ENCODE data around the gene SYT17. TPM values are rescaled to one million over a fixed set of nuclear protein-coding genes. Genes with fewer than 3 reads are reported as not detected.

The SYT17 gene
- total RNA-seq, 2 experiments from 2014 or later: not detected

- DNase-seq: no peak
- H3K36me3 Mint-ChIP-seq: no peaks in the 10 kb centered on the region
- H3K27ac Mint-ChIP-seq: no peak overlapping the region
- peaks cover 3% of the 10 kb centered on the region for H3K9me3 Mint-ChIP-seq (ENCODE audit: low read depth)
- no peak for ATAC-seq
- H3K4me1 Mint-ChIP-seq: no peaks in the 10 kb centered on the region
- peaks cover 31% of the 10 kb centered on the region for H3K27me3 Mint-ChIP-seq
- CTCF ChIA-PET: no interaction called here
- H3K4me3 Mint-ChIP-seq: no peak overlapping the region
These were observed 23.0 kb upstream of the SYT17 start for GRCh38 chr16:19145010-19145409.

- peaks cover 3% of the 10 kb centered on the region for H3K9me3 Mint-ChIP-seq (ENCODE audit: low read depth)
- no peaks in the 10 kb centered on the region for H3K36me3 Mint-ChIP-seq
- no peak for ATAC-seq
- H3K4me3 Mint-ChIP-seq: no peak overlapping the region
- no peaks in the 10 kb centered on the region for H3K4me1 Mint-ChIP-seq
- H3K27ac Mint-ChIP-seq: no peak overlapping the region
- CTCF ChIA-PET: interaction anchor here (0.7 to 1.2 kb wide), 2 partner anchors 22 to 61 kb away, joined by 3 read pairs; no protein-coding TSS in a partner anchor
- DNase-seq: no peak
- H3K27me3 Mint-ChIP-seq: peaks cover 25% of the 10 kb centered on the region
These were observed 20.9 kb upstream of the SYT17 start for GRCh38 chr16:19147126-19147525.

- DNase-seq: no peak
- peaks cover 3% of the 10 kb centered on the region for H3K9me3 Mint-ChIP-seq (ENCODE audit: low read depth)
- no peak overlapping the region for H3K4me3 Mint-ChIP-seq
- CTCF ChIA-PET: interaction anchor here (0.7 to 1.2 kb wide), 2 partner anchors 21 to 62 kb away, joined by 3 read pairs; no protein-coding TSS in a partner anchor
- H3K4me1 Mint-ChIP-seq: no peaks in the 10 kb centered on the region
- no peaks in the 10 kb centered on the region for H3K36me3 Mint-ChIP-seq
- no peak overlapping the region for H3K27ac Mint-ChIP-seq
- H3K27me3 Mint-ChIP-seq: peaks cover 27% of the 10 kb centered on the region
- no peak for ATAC-seq
These were observed 20.4 kb upstream of the SYT17 start for GRCh38 chr16:19147627-19148026.

GRCh38 chr16:19148189-19148588 is 19.9 kb upstream of the SYT17 start:
- Mint-ChIP-seq H3K27ac (no peak overlapping the region), H3K4me1 (no peaks in the 10 kb centered on the region), H3K36me3 (no peaks in the 10 kb centered on the region), H3K9me3 (ENCODE audit: low read depth) (peaks cover 3% of the 10 kb centered on the region), H3K4me3 (no peak overlapping the region), H3K27me3 (peaks cover 27% of the 10 kb centered on the region)
- CTCF ChIA-PET: no interaction called here
- DNase-seq (no peak), ATAC-seq (no peak)

GRCh38 chr16:19151310-19151709 is 16.7 kb upstream of the SYT17 start:
- H3K4me1 Mint-ChIP-seq: no peaks in the 10 kb centered on the region
- no peak overlapping the region for H3K27ac Mint-ChIP-seq
- ATAC-seq (no peak), DNase-seq (no peak)
- H3K4me3 Mint-ChIP-seq: no peak overlapping the region
- H3K36me3 Mint-ChIP-seq: no peaks in the 10 kb centered on the region
- peaks cover 22% of the 10 kb centered on the region for H3K27me3 Mint-ChIP-seq
- H3K9me3 Mint-ChIP-seq (ENCODE audit: low read depth): peaks cover 3% of the 10 kb centered on the region
- CTCF ChIA-PET: interaction anchor here (1.3 kb wide), 1 partner anchor 15 kb away, joined by 3 read pairs; no protein-coding TSS in a partner anchor

- no peak overlapping the region for H3K4me3 Mint-ChIP-seq
- no peaks in the 10 kb centered on the region for H3K4me1 Mint-ChIP-seq
- H3K9me3 Mint-ChIP-seq (ENCODE audit: low read depth): peaks cover 3% of the 10 kb centered on the region
- no peaks in the 10 kb centered on the region for H3K36me3 Mint-ChIP-seq
- DNase-seq (no peak), ATAC-seq (no peak)
- H3K27ac Mint-ChIP-seq: no peak overlapping the region
- H3K27me3 Mint-ChIP-seq: peaks cover 27% of the 10 kb centered on the region
- CTCF ChIA-PET: interaction anchor here (1.3 kb wide), 1 partner anchor 16 kb away, joined by 3 read pairs; no protein-coding TSS in a partner anchor
These were observed 16.0 kb upstream of the SYT17 start for GRCh38 chr16:19152042-19152441.

- Mint-ChIP-seq H3K9me3 (ENCODE audit: low read depth) (no peaks in the 10 kb centered on the region), H3K4me1 (no peaks in the 10 kb centered on the region), H3K4me3 (no peak overlapping the region), H3K27ac (no peak overlapping the region), H3K36me3 (no peaks in the 10 kb centered on the region), H3K27me3 (peaks cover 22% of the 10 kb centered on the region)
- no peak for ATAC-seq
- no peak for DNase-seq
- CTCF ChIA-PET: no interaction called here
These were observed 14.2 kb upstream of the SYT17 start for GRCh38 chr16:19153876-19154275.

GRCh38 chr16:19162085-19162484 is 6.0 kb upstream of the SYT17 start:
- CTCF ChIA-PET: no interaction called here
- H3K4me3 Mint-ChIP-seq: no peak overlapping the region
- ATAC-seq: no peak

GRCh38 chr16:19163215-19163614 is 4.8 kb upstream of the SYT17 start:
- no peaks in the 10 kb centered on the region for H3K36me3 Mint-ChIP-seq
- H3K27me3 Mint-ChIP-seq: peaks cover 19% of the 10 kb centered on the region
- CTCF ChIA-PET: no interaction called here
- ATAC-seq (no peak), DNase-seq (no peak)
- H3K27ac Mint-ChIP-seq: no peak overlapping the region
- no peaks in the 10 kb centered on the region for H3K4me1 Mint-ChIP-seq
- H3K4me3 Mint-ChIP-seq: no peak overlapping the region
- peaks cover 4% of the 10 kb centered on the region for H3K9me3 Mint-ChIP-seq (ENCODE audit: low read depth)

More at GRCh38 chr16:19162085-19162484, 6.0 kb upstream of the SYT17 start:
- Mint-ChIP-seq H3K27me3 (peaks cover 15% of the 10 kb centered on the region), H3K27ac (no peak overlapping the region), H3K4me1 (no peaks in the 10 kb centered on the region), H3K9me3 (ENCODE audit: low read depth) (peaks cover 4% of the 10 kb centered on the region), H3K36me3 (no peaks in the 10 kb centered on the region)
- DNase-seq: no peak

- Mint-ChIP-seq H3K9me3 (ENCODE audit: low read depth) (peaks cover 4% of the 10 kb centered on the region), H3K4me1 (no peaks in the 10 kb centered on the region), H3K27me3 (peaks cover 20% of the 10 kb centered on the region), H3K27ac (no peak overlapping the region), H3K4me3 (no peak overlapping the region), H3K36me3 (no peaks in the 10 kb centered on the region)
- ATAC-seq (no peak), DNase-seq (no peak)
- CTCF ChIA-PET: no interaction called here
These were observed 3.8 kb upstream of the SYT17 start for GRCh38 chr16:19164285-19164684.

- H3K4me3 Mint-ChIP-seq: no peak overlapping the region
- CTCF ChIA-PET: no interaction called here
- H3K27me3 Mint-ChIP-seq: peaks cover 28% of the 10 kb centered on the region
- no peaks in the 10 kb centered on the region for H3K36me3 Mint-ChIP-seq
- DNase-seq (no peak), ATAC-seq (no peak)
- H3K9me3 Mint-ChIP-seq (ENCODE audit: low read depth): peaks cover 4% of the 10 kb centered on the region
- peaks cover 3% of the 10 kb centered on the region for H3K4me1 Mint-ChIP-seq
- no peak overlapping the region for H3K27ac Mint-ChIP-seq
These were observed 2.9 kb upstream of the SYT17 start for GRCh38 chr16:19165101-19165500.

GRCh38 chr16:19166500-19166899 is 1.5 kb upstream of the SYT17 start:
- CTCF ChIA-PET: interaction anchor here (1.0 kb wide), 1 partner anchor 9 kb away, joined by 3 read pairs; no protein-coding TSS in a partner anchor
- H3K4me1 Mint-ChIP-seq: peaks cover 3% of the 10 kb centered on the region
- no peaks in the 10 kb centered on the region for H3K36me3 Mint-ChIP-seq

GRCh38 chr16:19168371-19169081 is 486 bp downstream of the SYT17 start:
- peaks cover 39% of the 10 kb centered on the region for H3K27me3 Mint-ChIP-seq
- no peaks in the 10 kb centered on the region for H3K9me3 Mint-ChIP-seq (ENCODE audit: low read depth)
- ATAC-seq (no peak), DNase-seq (no peak)
- no peak overlapping the region for H3K4me3 Mint-ChIP-seq
- H3K36me3 Mint-ChIP-seq: no peaks in the 10 kb centered on the region
- peaks cover 3% of the 10 kb centered on the region for H3K4me1 Mint-ChIP-seq
- CTCF ChIA-PET: interaction anchor here (0.6 to 1.5 kb wide), 2 partner anchors 11 to 21 kb away, joined by 3 to 8 read pairs; no protein-coding TSS in a partner anchor
- no peak overlapping the region for H3K27ac Mint-ChIP-seq

More at GRCh38 chr16:19166500-19166899, 1.5 kb upstream of the SYT17 start:
- no peak overlapping the region for H3K4me3 Mint-ChIP-seq
- no peak overlapping the region for H3K27ac Mint-ChIP-seq
- DNase-seq: no peak
- H3K9me3 Mint-ChIP-seq (ENCODE audit: low read depth): peaks cover 4% of the 10 kb centered on the region
- ATAC-seq: no peak
- peaks cover 38% of the 10 kb centered on the region for H3K27me3 Mint-ChIP-seq

- DNase-seq: no peak
- ATAC-seq: no peak
- Mint-ChIP-seq H3K27ac (no peak overlapping the region), H3K27me3 (peaks cover 42% of the 10 kb centered on the region), H3K9me3 (ENCODE audit: low read depth) (no peaks in the 10 kb centered on the region), H3K4me1 (peaks cover 3% of the 10 kb centered on the region), H3K36me3 (no peaks in the 10 kb centered on the region), H3K4me3 (no peak overlapping the region)
- CTCF ChIA-PET: interaction anchor here (0.6 to 1.5 kb wide), 2 partner anchors 10 to 22 kb away, joined by 3 to 8 read pairs; no protein-coding TSS in a partner anchor
These were observed 1.1 kb downstream of the SYT17 start for GRCh38 chr16:19169082-19169639.

All from activated CD8-positive, alpha-beta memory T cell treated with anti-CD3 and anti-CD28 coated beads, Interleukin-2, amount 10 ng/mL, durations not matched to agents 7 days and 5 days (primary cell).